Measurements from ENCODE around the gene CCT5. TPM values are rescaled to one million over a fixed set of nuclear protein-coding genes. Genes with fewer than 3 reads are reported as not detected.
A peak's percentile ranks its signal among the peaks of the same experiment; 100 is the strongest.
"Not testable (repeated sequence)": the region's sequence is repeated elsewhere in the genome, so short reads cannot be mapped to it uniquely, and the experiment has no call there.

CCT5 gene
- total RNA-seq, 2 experiments from 2014 or later, result 27.4 to 32.0 TPM

GRCh38 chr5:10279925-10280720 lies 30.0 kb downstream of the CCT5 start:
- ATAC-seq (ENCODE audit: poor library complexity), result no peak
- ChIA-PET CTCF (no interaction called here), POLR2A (no interaction called here)

GRCh38 chr5:10283927-10284635 lies 34.0 kb downstream of the CCT5 start:
- ChIA-PET CTCF (interaction anchor here (0.6 to 1.7 kb wide), 25 partner anchors 19 to 344 kb away, joined by 3 to 28 read pairs (median 4); partner anchors contain the start of gene MARCHF6), POLR2A (interaction anchor here (0.7 to 1.2 kb wide), 2 partner anchors 69 to 344 kb away, joined by 4 to 8 read pairs; partner anchors contain the start of gene MARCHF6)
- Histone ChIP-seq H3K27me3 (ENCODE audit: control insufficient read depth in 1 of 2, insufficient read depth in 2 of 2, low read length in 2 of 2) (no peaks in the 10 kb centered on the region), H3K27ac (ENCODE audit: low read depth in 1 of 2, low read length in 2 of 2) (no peak overlapping the region), H3K9me3 (ENCODE audit: control insufficient read depth in 1 of 2, insufficient read depth in 1 of 2, low read length in 2 of 2) (no peaks in the 10 kb centered on the region), H3K4me3 (ENCODE audit: low read length) (no peak overlapping the region), H3K36me3 (ENCODE audit: insufficient read depth, low read length) (no peaks in the 10 kb centered on the region), H3K4me1 (ENCODE audit: insufficient read depth, low read length) (peaks cover 14% of the 10 kb centered on the region)
- DNase-seq (peak; percentile 56 to 85 (median 72)), ATAC-seq (ENCODE audit: poor library complexity) (peak; percentile 97)
- H3K4me3 Mint-ChIP-seq, result no peak overlapping the region
- H3K27ac Mint-ChIP-seq, result no peak overlapping the region
- H3K36me3 Mint-ChIP-seq (ENCODE audit: low read depth), result no peaks in the 10 kb centered on the region
- TF ChIP-seq CTCF (IDR thresholded peaks at IDR 0.05), result peak; percentile 99
- no peaks in the 10 kb centered on the region for H3K27me3 Mint-ChIP-seq
- H3K4me1 Mint-ChIP-seq (ENCODE audit: low read depth), result no peaks in the 10 kb centered on the region
- no peaks in the 10 kb centered on the region for H3K9me3 Mint-ChIP-seq
- intact Hi-C loops (cut with DNase I, micrococcal nuclease), result loop anchor here (1.0 to 10.0 kb wide), 5 partner anchors 80 to 343 kb away; no protein-coding TSS in a partner anchor

More at GRCh38 chr5:10279925-10280720, 30.0 kb downstream of the CCT5 start:
- no peak for DNase-seq
- Mint-ChIP-seq H3K36me3 (ENCODE audit: low read depth) (no peaks in the 10 kb centered on the region), H3K4me3 (no peak overlapping the region), H3K27me3 (no peaks in the 10 kb centered on the region), H3K9me3 (no peaks in the 10 kb centered on the region), H3K4me1 (ENCODE audit: low read depth) (no peaks in the 10 kb centered on the region), H3K27ac (no peak overlapping the region)
- TF ChIP-seq CTCF (IDR thresholded peaks at IDR 0.05), result no peak
- H3K9me3 ChIP-seq (ENCODE audit: control insufficient read depth in 1 of 2, insufficient read depth in 1 of 2, low read length in 2 of 2), result no peaks in the 10 kb centered on the region
- H3K27me3 ChIP-seq (ENCODE audit: control insufficient read depth in 1 of 2, insufficient read depth in 2 of 2, low read length in 2 of 2), result no peaks in the 10 kb centered on the region
- intact Hi-C loops (cut with DNase I, micrococcal nuclease), result loop anchor here in 1 of 2 experiments (5.0 to 10.0 kb wide), 2 partner anchors 85 to 142 kb away; no protein-coding TSS in a partner anchor
- no peaks in the 10 kb centered on the region for H3K36me3 ChIP-seq (ENCODE audit: insufficient read depth, low read length)
- no peak overlapping the region for H3K27ac ChIP-seq (ENCODE audit: low read depth in 1 of 2, low read length in 2 of 2)
- H3K4me1 ChIP-seq (ENCODE audit: insufficient read depth, low read length), result peaks cover 9% of the 10 kb centered on the region
- H3K4me3 ChIP-seq (ENCODE audit: low read length), result no peak overlapping the region

- H3K9me3 Mint-ChIP-seq; H3K36me3 Mint-ChIP-seq (ENCODE audit: low read depth); ATAC-seq (ENCODE audit: poor library complexity); DNase-seq; H3K4me3 Mint-ChIP-seq; H3K4me3 ChIP-seq (ENCODE audit: low read length); H3K27ac Mint-ChIP-seq; H3K9me3 ChIP-seq (ENCODE audit: control insufficient read depth in 1 of 2, insufficient read depth in 1 of 2, low read length in 2 of 2); H3K27me3 ChIP-seq (ENCODE audit: control insufficient read depth in 1 of 2, insufficient read depth in 2 of 2, low read length in 2 of 2); H3K36me3 ChIP-seq (ENCODE audit: insufficient read depth, low read length); H3K27me3 Mint-ChIP-seq; H3K27ac ChIP-seq (ENCODE audit: low read depth in 1 of 2, low read length in 2 of 2); H3K4me1 Mint-ChIP-seq (ENCODE audit: low read depth); POLR2A ChIA-PET: not testable (repeated sequence)
- peaks cover 14% of the 10 kb centered on the region for H3K4me1 ChIP-seq (ENCODE audit: insufficient read depth, low read length)
- CTCF ChIA-PET, result interaction anchor here (2.2 kb wide), 1 partner anchor 79 kb away, joined by 6 read pairs; no protein-coding TSS in a partner anchor
- intact Hi-C loops (cut with DNase I, micrococcal nuclease), result loop anchor here in 1 of 2 experiments (10.0 kb wide), 1 partner anchor 79 kb away; no protein-coding TSS in a partner anchor
Observed at GRCh38 chr5:10285362-10285761, 35.3 kb downstream of the CCT5 start.

All from CD4-positive, alpha-beta T cell (primary cell).